Astrocyte (in vitro differentiated cells and primary cell): Measurements from ENCODE around the gene HOXD4.

Source experiments
- EZH2 ChIP-seq: IDR thresholded peaks from 2 replicates; pipeline ENCODE4 v1.6.1; 2012; ENCODE audit warnings: mild to moderate bottlenecking, low read length, inconsistent platforms; ENCODE audit not compliant: insufficient read depth
- TF ChIP-seq, protein P1 (sequence below): IDR thresholded peaks from 2 replicates; pipeline ENCODE4 v1.5.1; 2011; ENCODE audit warnings: low read depth, mild to moderate bottlenecking, inconsistent platforms, low read length, moderate library complexity; ENCODE audit not compliant: insufficient read depth

DNA sequence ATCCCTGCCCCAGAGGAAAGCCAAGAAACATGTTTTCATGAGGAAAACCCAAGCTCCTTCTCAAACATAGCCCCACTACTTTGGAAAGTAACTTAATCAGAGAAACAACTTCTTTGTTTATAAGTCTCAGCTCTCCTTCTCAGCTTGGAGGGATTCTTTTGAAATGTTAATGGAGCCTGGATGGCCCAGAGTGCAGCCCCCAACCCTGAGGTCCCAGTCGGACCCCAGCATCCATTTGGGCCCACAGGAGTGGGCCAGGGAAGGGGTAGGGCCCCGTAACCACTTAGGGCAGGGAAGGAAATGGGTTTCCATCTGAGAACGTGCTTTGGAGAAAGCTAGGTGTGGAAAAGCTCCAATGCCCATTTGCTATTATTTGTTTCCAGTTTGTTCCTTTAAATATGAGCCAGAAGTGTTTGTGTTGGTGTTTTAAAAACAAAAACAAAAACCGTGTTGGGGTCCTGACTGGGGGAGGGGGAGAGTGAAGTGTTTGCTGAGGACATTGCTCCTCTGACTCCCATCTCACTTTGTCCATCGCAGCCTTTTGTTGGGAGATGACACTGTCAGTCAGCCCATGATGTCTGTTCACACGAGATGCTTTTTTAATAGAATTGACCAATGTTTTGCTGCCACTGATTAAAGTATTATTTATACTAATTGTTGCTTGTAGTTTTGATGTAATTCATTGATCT is 4.2 kb downstream of the HOXD4 start:
- TF ChIP-seq, protein P1, sequence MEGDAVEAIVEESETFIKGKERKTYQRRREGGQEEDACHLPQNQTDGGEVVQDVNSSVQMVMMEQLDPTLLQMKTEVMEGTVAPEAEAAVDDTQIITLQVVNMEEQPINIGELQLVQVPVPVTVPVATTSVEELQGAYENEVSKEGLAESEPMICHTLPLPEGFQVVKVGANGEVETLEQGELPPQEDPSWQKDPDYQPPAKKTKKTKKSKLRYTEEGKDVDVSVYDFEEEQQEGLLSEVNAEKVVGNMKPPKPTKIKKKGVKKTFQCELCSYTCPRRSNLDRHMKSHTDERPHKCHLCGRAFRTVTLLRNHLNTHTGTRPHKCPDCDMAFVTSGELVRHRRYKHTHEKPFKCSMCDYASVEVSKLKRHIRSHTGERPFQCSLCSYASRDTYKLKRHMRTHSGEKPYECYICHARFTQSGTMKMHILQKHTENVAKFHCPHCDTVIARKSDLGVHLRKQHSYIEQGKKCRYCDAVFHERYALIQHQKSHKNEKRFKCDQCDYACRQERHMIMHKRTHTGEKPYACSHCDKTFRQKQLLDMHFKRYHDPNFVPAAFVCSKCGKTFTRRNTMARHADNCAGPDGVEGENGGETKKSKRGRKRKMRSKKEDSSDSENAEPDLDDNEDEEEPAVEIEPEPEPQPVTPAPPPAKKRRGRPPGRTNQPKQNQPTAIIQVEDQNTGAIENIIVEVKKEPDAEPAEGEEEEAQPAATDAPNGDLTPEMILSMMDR, result no peak
- no peak for TF ChIP-seq EZH2
